ENCODE data around the gene TNFRSF12A. TPM values are rescaled to one million over a fixed set of nuclear protein-coding genes. Genes with fewer than 3 reads are reported as not detected.
A peak's percentile ranks its signal among the peaks of the same experiment; 100 is the strongest.

The TNFRSF12A gene
- total and polyA plus RNA-seq, 2 of the 13 experiments (the other 11 are each of a cell fraction or from before 2014, with no cell fraction given), result 61.9 to 66.0 TPM

GRCh38 chr16:3059041-3059722, 39.0 kb downstream of the TNFRSF12A start (continued):
- TF ChIP-seq ADNP (CRISPR knock-in tag; IDR thresholded peaks at IDR 0.05), result no peak; the same call in 1 of the 2 replicates
- no peak for TF ChIP-seq ZFP37 (CRISPR knock-in tag; IDR thresholded peaks at IDR 0.05; ENCODE audit: borderline replicate concordance)
- no peak for TF ChIP-seq MEF2D (CRISPR knock-in tag; IDR thresholded peaks at IDR 0.05)
- TF ChIP-seq, protein P1, sequence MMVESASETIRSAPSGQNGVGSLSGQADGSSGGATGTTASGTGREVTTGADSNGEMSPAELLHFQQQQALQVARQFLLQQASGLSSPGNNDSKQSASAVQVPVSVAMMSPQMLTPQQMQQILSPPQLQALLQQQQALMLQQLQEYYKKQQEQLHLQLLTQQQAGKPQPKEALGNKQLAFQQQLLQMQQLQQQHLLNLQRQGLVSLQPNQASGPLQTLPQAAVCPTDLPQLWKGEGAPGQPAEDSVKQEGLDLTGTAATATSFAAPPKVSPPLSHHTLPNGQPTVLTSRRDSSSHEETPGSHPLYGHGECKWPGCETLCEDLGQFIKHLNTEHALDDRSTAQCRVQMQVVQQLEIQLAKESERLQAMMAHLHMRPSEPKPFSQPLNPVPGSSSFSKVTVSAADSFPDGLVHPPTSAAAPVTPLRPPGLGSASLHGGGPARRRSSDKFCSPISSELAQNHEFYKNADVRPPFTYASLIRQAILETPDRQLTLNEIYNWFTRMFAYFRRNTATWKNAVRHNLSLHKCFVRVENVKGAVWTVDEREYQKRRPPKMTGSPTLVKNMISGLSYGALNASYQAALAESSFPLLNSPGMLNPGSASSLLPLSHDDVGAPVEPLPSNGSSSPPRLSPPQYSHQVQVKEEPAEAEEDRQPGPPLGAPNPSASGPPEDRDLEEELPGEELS (CRISPR knock-in tag; IDR thresholded peaks at IDR 0.05), result 0 out of 2 replicates have a peak, but pooled peaks have one; percentile 21
- no peak for TF ChIP-seq SSRP1 (CRISPR knock-in tag; IDR thresholded peaks at IDR 0.05)
- TF ChIP-seq U2AF1 (optimal IDR thresholded peaks at IDR 0.05; ENCODE audit: low read depth, low read length), result no peak
- no peak for TF ChIP-seq ZNF354B (CRISPR knock-in tag; IDR thresholded peaks at IDR 0.05)
- TF ChIP-seq, protein P2, sequence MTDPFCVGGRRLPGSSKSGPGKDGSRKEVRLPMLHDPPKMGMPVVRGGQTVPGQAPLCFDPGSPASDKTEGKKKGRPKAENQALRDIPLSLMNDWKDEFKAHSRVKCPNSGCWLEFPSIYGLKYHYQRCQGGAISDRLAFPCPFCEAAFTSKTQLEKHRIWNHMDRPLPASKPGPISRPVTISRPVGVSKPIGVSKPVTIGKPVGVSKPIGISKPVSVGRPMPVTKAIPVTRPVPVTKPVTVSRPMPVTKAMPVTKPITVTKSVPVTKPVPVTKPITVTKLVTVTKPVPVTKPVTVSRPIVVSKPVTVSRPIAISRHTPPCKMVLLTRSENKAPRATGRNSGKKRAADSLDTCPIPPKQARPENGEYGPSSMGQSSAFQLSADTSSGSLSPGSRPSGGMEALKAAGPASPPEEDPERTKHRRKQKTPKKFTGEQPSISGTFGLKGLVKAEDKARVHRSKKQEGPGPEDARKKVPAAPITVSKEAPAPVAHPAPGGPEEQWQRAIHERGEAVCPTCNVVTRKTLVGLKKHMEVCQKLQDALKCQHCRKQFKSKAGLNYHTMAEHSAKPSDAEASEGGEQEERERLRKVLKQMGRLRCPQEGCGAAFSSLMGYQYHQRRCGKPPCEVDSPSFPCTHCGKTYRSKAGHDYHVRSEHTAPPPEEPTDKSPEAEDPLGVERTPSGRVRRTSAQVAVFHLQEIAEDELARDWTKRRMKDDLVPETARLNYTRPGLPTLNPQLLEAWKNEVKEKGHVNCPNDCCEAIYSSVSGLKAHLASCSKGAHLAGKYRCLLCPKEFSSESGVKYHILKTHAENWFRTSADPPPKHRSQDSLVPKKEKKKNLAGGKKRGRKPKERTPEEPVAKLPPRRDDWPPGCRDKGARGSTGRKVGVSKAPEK (CRISPR knock-in tag; IDR thresholded peaks at IDR 0.05; ENCODE audit: borderline replicate concordance), result no peak
- peak; percentile 80 for TF ChIP-seq MTA1 (CRISPR knock-in tag; IDR thresholded peaks at IDR 0.05; ENCODE audit: borderline replicate concordance)
- TF ChIP-seq ZNF557 (CRISPR knock-in tag; IDR thresholded peaks at IDR 0.05), result no peak
- TF ChIP-seq FOSL2 (CRISPR knock-in tag; IDR thresholded peaks at IDR 0.05), result no peak
- TF ChIP-seq, protein P3, sequence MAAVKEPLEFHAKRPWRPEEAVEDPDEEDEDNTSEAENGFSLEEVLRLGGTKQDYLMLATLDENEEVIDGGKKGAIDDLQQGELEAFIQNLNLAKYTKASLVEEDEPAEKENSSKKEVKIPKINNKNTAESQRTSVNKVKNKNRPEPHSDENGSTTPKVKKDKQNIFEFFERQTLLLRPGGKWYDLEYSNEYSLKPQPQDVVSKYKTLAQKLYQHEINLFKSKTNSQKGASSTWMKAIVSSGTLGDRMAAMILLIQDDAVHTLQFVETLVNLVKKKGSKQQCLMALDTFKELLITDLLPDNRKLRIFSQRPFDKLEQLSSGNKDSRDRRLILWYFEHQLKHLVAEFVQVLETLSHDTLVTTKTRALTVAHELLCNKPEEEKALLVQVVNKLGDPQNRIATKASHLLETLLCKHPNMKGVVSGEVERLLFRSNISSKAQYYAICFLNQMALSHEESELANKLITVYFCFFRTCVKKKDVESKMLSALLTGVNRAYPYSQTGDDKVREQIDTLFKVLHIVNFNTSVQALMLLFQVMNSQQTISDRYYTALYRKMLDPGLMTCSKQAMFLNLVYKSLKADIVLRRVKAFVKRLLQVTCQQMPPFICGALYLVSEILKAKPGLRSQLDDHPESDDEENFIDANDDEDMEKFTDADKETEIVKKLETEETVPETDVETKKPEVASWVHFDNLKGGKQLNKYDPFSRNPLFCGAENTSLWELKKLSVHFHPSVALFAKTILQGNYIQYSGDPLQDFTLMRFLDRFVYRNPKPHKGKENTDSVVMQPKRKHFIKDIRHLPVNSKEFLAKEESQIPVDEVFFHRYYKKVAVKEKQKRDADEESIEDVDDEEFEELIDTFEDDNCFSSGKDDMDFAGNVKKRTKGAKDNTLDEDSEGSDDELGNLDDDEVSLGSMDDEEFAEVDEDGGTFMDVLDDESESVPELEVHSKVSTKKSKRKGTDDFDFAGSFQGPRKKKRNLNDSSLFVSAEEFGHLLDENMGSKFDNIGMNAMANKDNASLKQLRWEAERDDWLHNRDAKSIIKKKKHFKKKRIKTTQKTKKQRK (IDR thresholded peaks at IDR 0.05; ENCODE audit: low read length), result no peak
- no peak for TF ChIP-seq TAF15 (IDR thresholded peaks at IDR 0.05; ENCODE audit: low read depth, low read length, poor library complexity, severe bottlenecking)
- TF ChIP-seq, protein P4, sequence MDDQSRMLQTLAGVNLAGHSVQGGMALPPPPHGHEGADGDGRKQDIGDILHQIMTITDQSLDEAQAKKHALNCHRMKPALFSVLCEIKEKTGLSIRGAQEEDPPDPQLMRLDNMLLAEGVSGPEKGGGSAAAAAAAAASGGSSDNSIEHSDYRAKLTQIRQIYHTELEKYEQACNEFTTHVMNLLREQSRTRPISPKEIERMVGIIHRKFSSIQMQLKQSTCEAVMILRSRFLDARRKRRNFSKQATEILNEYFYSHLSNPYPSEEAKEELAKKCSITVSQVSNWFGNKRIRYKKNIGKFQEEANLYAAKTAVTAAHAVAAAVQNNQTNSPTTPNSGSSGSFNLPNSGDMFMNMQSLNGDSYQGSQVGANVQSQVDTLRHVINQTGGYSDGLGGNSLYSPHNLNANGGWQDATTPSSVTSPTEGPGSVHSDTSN (CRISPR knock-in tag; IDR thresholded peaks at IDR 0.05; ENCODE audit: borderline replicate concordance), result no peak
- TF ChIP-seq, protein P5, sequence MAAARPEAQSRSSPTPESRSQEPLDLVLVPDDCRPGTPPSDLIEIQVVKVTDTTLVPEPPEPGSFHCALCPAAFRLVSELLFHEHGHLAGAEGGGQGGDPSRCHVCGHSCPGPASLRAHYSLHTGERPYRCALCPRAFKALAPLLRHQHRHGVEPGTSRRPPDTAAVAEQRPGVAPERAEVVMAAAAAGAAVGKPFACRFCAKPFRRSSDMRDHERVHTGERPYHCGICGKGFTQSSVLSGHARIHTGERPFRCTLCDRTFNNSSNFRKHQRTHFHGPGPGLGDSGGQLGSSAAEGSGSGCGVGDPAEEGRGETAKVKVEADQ (CRISPR knock-in tag; IDR thresholded peaks at IDR 0.05; ENCODE audit: borderline replicate concordance), result no peak
- TF ChIP-seq HHEX (CRISPR knock-in tag; IDR thresholded peaks at IDR 0.05), result no peak
- TF ChIP-seq REPIN1 (CRISPR knock-in tag; IDR thresholded peaks at IDR 0.05; ENCODE audit: borderline replicate concordance, low read depth), result peak; percentile 53; the same call in 1 of the 2 replicates
- no peak for TF ChIP-seq MXD1 (CRISPR knock-in tag; IDR thresholded peaks at IDR 0.05)
- TF ChIP-seq GATAD2A (CRISPR knock-in tag; IDR thresholded peaks at IDR 0.05), result no peak

All from HepG2 (cell line).